A549 (cell line): ENCODE data around the gene TRPM5. TPM values are rescaled to one million over a fixed set of nuclear protein-coding genes. Genes with fewer than 3 reads are reported as not detected.

Source experiments
- ATAC-seq, 2 experiments: fragments of 200-7000 bp in 1 of 2; fragments of >200 bp in 1 of 2; cut with Nextera tagmentation in 1 of 2; cut with Tn5 transposase in 1 of 2; 3 replicates each; pipeline versions ENCODE4 v1.8.0 to v1.9.1; 2018 to 2020; ENCODE audit warnings: mild to moderate bottlenecking in 1 of 2, moderate library complexity in 1 of 2
- CTCF ChIA-PET: fragments of 300-600 bp; sonication (Branson Sonifier 250); formaldehyde crosslinking; extraction: SDS; loops from one replicate; lab custom pipeline; 2021; ENCODE audit warnings: antibody characterized with exemption, inconsistent platforms; lab: Yijun Ruan, JAX
- POLR2A ChIA-PET: fragments of 350-600 bp; formaldehyde crosslinking; extraction: SDS; loops from one replicate; lab custom pipeline; 2021; ENCODE audit warnings: antibody characterized with exemption, inconsistent platforms; lab: Yijun Ruan, JAX
- DNase-seq, 2 experiments: peaks; one replicate each; pipeline versions ENCODE4 v3.0.0 to v3.0.0-alpha.2; 2011 to 2016; ENCODE audit warnings: low read depth in 1 of 2, low spot score in 1 of 2
- FAIRE-seq: peaks from 2 replicates; lab custom pipeline; 2011; peaks lifted over from hg19 to GRCh38; lab: Jason Lieb, UNC
- H3K27ac ChIP-seq, 2 experiments: fragments of >200 bp; sonication (Bioruptor Twin); formaldehyde crosslinking; 3 replicates each; pipeline ENCODE4 v1.5.1; 2016 to 2017
- H3K4me1 ChIP-seq: fragments of >200 bp; sonication (Bioruptor Twin); formaldehyde crosslinking; 3 replicates; pipeline ENCODE4 v1.6.1; 2016
- H3K4me2 ChIP-seq: fragments of >200 bp; sonication (Bioruptor Twin); formaldehyde crosslinking; 3 replicates; pipeline ENCODE4 v1.6.1; 2016
- H3K4me3 ChIP-seq: fragments of >200 bp; sonication (Bioruptor Twin); formaldehyde crosslinking; 3 replicates; pipeline ENCODE4 v1.5.1; 2016
- H3K9me3 ChIP-seq: fragments of >200 bp; sonication (Bioruptor Twin); formaldehyde crosslinking; 3 replicates; pipeline ENCODE4 v1.6.1; 2016
- ATOH8 ChIP-seq: fragments of 250-450 bp; sonication (Bioruptor Pico); IDR thresholded peaks from 2 replicates; pipeline ENCODE4 v1.5.0; 2020; ENCODE audit warnings: low read depth, mild to moderate bottlenecking, moderate library complexity
- BCL3 ChIP-seq: fragments of >200 bp; sonication (Bioruptor Twin); formaldehyde crosslinking; IDR thresholded peaks from 3 replicates; pipeline ENCODE4 v1.6.1; 2016
- EP300 ChIP-seq, 2 experiments: fragments of >200 bp; sonication (Bioruptor Twin); formaldehyde crosslinking; IDR thresholded peaks; 2 replicates in 1 of 2; 3 replicates in 1 of 2; pipeline ENCODE4 v1.6.1; 2016 to 2017
- GATA3 ChIP-seq: IDR thresholded peaks from 2 replicates; pipeline ENCODE4 v1.6.1; 2012; ENCODE audit warnings: borderline replicate concordance
- HDAC2 ChIP-seq: fragments of 200-600 bp; sonication (generic); IDR thresholded peaks from 2 replicates; pipeline ENCODE4 v1.6.1; 2016
- HES2 ChIP-seq: fragments of >200 bp; sonication (Bioruptor Twin); formaldehyde crosslinking; IDR thresholded peaks from 2 replicates; pipeline ENCODE4 v1.6.1; 2016
- HEYL ChIP-seq: fragments of 250-450 bp; sonication (Bioruptor Pico); IDR thresholded peaks from 2 replicates; pipeline ENCODE4 v1.8.0; 2021; ENCODE audit warnings: mild to moderate bottlenecking, moderate library complexity
- HOXB13 ChIP-seq: fragments of 250-450 bp; sonication (Bioruptor Pico); IDR thresholded peaks from 2 replicates; pipeline ENCODE4 v1.5.0; 2020; ENCODE audit warnings: low read depth, mild to moderate bottlenecking, moderate library complexity
- JUN ChIP-seq, 2 experiments: fragments of >200 bp; sonication (Bioruptor Twin); formaldehyde crosslinking; IDR thresholded peaks; 2 replicates in 1 of 2; 3 replicates in 1 of 2; pipeline ENCODE4 v1.6.1; 2016 to 2017
- KDM5A ChIP-seq: fragments of 200-600 bp; sonication (generic); IDR thresholded peaks from 2 replicates; pipeline ENCODE4 v1.6.1; 2016; ENCODE audit warnings: antibody characterized with exemption, mild to moderate bottlenecking
- NFE2L2 ChIP-seq: fragments of 150-350 bp; conservative IDR thresholded peaks from 2 replicates; pipeline ENCODE4 v1.6.1; 2014; ENCODE audit warnings: low read length
- NR3C1 ChIP-seq: fragments of >200 bp; sonication (Bioruptor Twin); formaldehyde crosslinking; IDR thresholded peaks from 3 replicates; pipeline ENCODE4 v1.6.1; 2017
- RNF2 ChIP-seq: fragments of 200-600 bp; sonication (generic); IDR thresholded peaks from 2 replicates; pipeline ENCODE4 v1.6.1; 2016; ENCODE audit warnings: low read depth, mild to moderate bottlenecking, antibody characterized with exemption, moderate library complexity, borderline replicate concordance
- SREBF2 ChIP-seq: fragments of 450-650 bp; IDR thresholded peaks from 2 replicates; pipeline ENCODE4 v1.6.1; 2014; ENCODE audit warnings: mild to moderate bottlenecking, moderate library complexity
- TP53 ChIP-seq: fragments of 250-450 bp; sonication (Bioruptor Pico); IDR thresholded peaks from 2 replicates; pipeline ENCODE4 v1.5.0; 2021; ENCODE audit warnings: mild to moderate bottlenecking, moderate library complexity
- ZSCAN20 ChIP-seq: fragments of 250-450 bp; sonication (Bioruptor Pico); IDR thresholded peaks from 2 replicates; pipeline ENCODE4 v1.8.0; 2022; ENCODE audit warnings: mild to moderate bottlenecking, moderate library complexity
- WGBS: methylation state at CpG from one replicate; pipeline ENCODE4 v1.1.6; 2017; ENCODE audit errors: missing lambda C conversion rate; 5-methylcytosine and 5-hydroxymethylcytosine counted together
- polyA plus RNA-seq, 4 experiments: library from polyadenylated mRNA; depleted of rRNA in 3 of 4; stranded (reverse); fragments of >200 nt; fragmentation: RNase III in 1 of 4; extraction: RNeasy Plus Mini Kit Qiagen cat#74134 plus additional on column Dnase treatment in 1 of 4; gene quantifications; 2 replicates in 3 of 4; 3 replicates in 1 of 4; pipeline ENCODE4 v1.2.3, GENCODE V29; 2011 to 2017
- TF ChIP-seq, protein P1 (sequence below): fragments of 250-450 bp; sonication (Bioruptor Pico); IDR thresholded peaks from 2 replicates; pipeline ENCODE4 v1.5.0; 2021; ENCODE audit warnings: mild to moderate bottlenecking, moderate library complexity, borderline replicate concordance

Gene TRPM5
- polyA plus RNA-seq, 2 of the 4 experiments (the other 2 are of a cell fraction), result not detected

- Histone ChIP-seq H3K4me2 (no peak overlapping the region), H3K4me1 (peaks cover 5% of the 10 kb centered on the region), H3K27ac (no peak overlapping the region), H3K4me3 (no peak overlapping the region), H3K9me3 (peaks cover 2% of the 10 kb centered on the region; the same call in 1 of the 3 replicates)
- CTCF ChIA-PET, result interaction anchor here (0.9 to 2.8 kb wide), 6 partner anchors 10 to 150 kb away, joined by 3 to 15 read pairs (median 3); no protein-coding TSS in a partner anchor
- TF ChIP-seq ZSCAN20 (CRISPR knock-in tag) (no peak), GATA3 (no peak), HES2 (no peak), ATOH8 (no peak), NR3C1 (no peak)
- TF ChIP-seq, protein P1, sequence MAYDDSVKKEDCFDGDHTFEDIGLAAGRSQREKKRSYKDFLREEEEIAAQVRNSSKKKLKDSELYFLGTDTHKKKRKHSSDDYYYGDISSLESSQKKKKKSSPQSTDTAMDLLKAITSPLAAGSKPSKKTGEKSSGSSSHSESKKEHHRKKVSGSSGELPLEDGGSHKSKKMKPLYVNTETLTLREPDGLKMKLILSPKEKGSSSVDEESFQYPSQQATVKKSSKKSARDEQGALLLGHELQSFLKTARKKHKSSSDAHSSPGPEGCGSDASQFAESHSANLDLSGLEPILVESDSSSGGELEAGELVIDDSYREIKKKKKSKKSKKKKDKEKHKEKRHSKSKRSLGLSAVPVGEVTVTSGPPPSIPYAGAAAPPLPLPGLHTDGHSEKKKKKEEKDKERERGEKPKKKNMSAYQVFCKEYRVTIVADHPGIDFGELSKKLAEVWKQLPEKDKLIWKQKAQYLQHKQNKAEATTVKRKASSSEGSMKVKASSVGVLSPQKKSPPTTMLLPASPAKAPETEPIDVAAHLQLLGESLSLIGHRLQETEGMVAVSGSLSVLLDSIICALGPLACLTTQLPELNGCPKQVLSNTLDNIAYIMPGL (CRISPR knock-in tag), result no peak
- 45% methylated on average over 19 of the region's 21 CpGs for WGBS
- ATAC-seq, result no peak
- POLR2A ChIA-PET, result no interaction called here
- no peak for DNase-seq
- FAIRE-seq, result no peak
These were observed 4.6 kb upstream of the TRPM5 start for GRCh38 chr11:2448661-2449547.

DNA sequence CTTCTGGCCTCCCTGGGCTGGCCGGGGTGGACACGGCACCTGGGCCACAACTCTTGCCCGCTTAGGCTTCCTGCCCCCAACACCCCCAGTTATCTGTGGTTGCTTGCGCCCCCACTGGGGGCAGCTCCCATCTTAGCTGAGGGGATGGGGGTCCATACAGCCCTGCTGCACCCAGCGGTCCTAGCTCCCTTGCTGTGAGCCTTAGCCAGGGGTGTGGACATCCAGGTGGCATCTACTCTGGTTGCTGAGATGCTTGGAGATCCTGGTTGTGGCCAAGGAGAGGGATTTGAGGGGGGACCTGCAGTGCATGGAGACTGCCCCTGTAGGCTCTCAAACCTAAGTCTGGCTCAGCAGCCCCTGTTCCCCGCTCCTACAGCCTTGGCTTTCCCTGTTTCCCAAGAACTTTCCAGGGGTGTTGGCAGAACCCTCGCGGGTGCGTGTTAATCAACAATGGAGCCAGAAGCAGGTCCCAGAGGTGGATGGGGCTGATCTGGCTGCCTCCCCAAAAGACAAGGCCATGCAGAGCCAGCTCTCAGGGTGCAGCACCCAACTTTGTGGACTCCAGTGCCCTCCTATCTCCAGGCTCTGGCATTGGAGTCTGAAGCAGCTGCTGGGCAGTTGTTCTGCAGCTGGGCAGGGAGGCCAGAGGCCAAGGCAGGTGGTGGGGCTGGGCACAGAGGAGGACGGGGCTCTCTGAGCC lies 3.8 kb upstream of the TRPM5 start:
- Histone ChIP-seq H3K9me3 (peaks cover 10% of the 10 kb centered on the region), H3K27ac (no peak overlapping the region), H3K4me3 (no peak overlapping the region), H3K4me2 (no peak overlapping the region), H3K4me1 (peaks cover 6% of the 10 kb centered on the region)
- FAIRE-seq (no peak), ATAC-seq (no peak), DNase-seq (no peak)
- TF ChIP-seq JUN (IDR thresholded peaks at IDR 0.05) (no peak), BCL3 (no peak), HEYL (CRISPR knock-in tag) (no peak), SREBF2 (no peak), KDM5A (no peak), RNF2 (no peak), HOXB13 (CRISPR knock-in tag) (no peak), EP300 (IDR thresholded peaks at IDR 0.05) (no peak), TP53 (no peak), HDAC2 (no peak), NFE2L2 (no peak)
- 49% methylated on average over 9 of the region's 10 CpGs for WGBS
- POLR2A ChIA-PET, result no interaction called here
- CTCF ChIA-PET, result interaction anchor here (1.2 to 2.8 kb wide), 3 partner anchors 19 to 84 kb away, joined by 3 to 15 read pairs (median 10); no protein-coding TSS in a partner anchor
